AG10803 (cell line): ENCODE data around the gene SART1.

Experiments used
- DNase-seq: peaks from one replicate; pipeline ENCODE4 v3.0.0; 2010; ENCODE audit warnings: low read depth
- H3K4me3 ChIP-seq: 2 replicates; pipeline ENCODE4 v1.5.1; 2011; ENCODE audit warnings: mild to moderate bottlenecking, low read length, control low read depth
- CTCF ChIP-seq: conservative IDR thresholded peaks from 2 replicates; pipeline ENCODE4 v1.5.1; 2011; ENCODE audit warnings: mild to moderate bottlenecking, low read length, control low read depth, inconsistent platforms

The SART1 gene

DNA sequence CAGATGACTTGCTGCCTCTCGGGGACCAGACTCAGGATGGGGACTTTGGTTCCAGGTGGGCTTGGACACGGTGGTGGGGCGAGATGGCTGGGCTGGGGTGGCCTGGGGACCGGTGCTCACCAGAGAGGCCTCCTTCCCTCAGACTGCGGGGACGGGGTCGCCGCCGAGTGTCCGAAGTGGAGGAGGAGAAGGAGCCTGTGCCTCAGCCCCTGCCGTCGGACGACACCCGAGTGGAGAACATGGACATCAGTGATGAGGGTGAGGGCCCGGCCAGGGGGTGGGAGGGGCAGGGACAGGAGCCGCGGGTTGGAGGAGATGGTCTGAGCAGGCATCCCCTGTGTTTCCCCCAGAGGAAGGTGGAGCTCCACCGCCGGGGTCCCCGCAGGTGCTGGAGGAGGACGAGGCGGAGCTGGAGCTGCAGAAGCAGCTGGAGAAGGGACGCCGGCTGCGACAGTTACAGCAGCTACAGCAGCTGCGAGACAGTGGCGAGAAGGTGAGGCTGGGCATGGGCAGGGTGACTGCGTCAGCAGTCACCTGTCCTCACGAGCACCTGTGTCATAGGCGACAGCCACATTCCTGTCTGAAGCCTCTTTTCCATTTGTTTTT, 5.9 kb downstream of the SART1 start:
- no peak for DNase-seq
- no peak for TF ChIP-seq CTCF
- H3K4me3 ChIP-seq: no peak overlapping the region

DNA sequence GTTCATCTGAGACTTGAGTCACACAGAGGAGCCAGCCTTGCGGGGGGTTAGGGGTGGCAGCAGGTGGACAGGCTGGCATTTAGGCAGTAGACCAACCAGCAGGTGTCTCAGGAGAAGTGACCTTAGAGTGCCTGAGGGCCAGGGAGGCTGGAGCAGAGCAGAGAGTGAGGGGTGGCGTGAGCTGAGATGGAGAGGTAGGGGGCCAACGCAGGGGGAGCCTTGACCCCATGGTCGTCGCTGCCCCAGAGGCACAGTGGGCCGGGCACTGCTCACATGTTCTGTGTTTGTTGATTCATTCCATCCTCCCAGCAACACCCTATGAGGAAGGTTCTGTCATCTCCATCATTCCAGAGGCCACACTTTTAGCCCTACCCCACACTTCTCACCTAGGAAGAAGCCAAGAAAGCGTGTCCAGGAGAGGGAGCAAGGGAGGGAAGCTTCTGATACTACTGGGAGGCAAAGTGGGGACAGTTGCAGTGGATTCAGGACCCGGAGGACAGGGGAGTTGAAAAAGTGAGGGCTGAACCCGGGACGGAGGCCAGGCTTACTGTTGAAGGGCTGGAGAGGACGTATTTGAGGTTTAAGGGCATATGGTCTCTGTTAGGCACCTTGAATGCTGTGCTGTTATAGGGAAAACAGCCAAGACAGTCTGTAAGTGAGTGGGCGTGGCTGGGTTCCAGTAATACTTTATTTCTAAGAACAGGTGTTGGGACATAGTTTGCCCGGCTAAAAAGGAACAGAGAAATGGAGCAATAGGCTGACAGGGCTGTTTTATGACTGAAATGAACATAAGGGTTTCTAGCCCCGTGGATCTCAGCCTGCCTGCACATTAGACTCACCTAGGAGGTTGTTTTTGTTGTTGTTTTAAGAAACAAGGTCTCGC, 7.3 kb downstream of the SART1 start:
- no peak for DNase-seq
- TF ChIP-seq CTCF: no peak

DNA sequence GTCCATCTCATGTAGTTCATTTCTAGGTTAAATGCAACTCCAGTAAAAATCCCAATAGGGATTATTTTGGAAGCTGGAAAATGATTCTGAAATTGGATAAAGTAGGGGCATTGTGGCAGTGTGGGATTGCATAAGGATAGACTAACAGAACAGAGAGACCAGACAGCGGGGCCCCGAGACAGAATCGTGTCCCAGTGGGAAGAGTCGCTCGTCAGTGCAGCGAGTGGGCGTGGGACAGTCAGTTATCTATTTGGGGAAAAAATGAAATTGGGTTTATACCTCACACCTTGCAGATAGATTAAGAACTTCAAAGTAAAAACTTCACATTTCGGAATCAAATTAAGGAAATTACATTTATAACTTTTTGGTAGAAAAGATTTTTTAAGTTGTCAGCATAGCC, 10.6 kb downstream of the SART1 start:
- no peak for TF ChIP-seq CTCF
- no peak for DNase-seq
- H3K4me3 ChIP-seq: no peak overlapping the region

More for the DNA sequence above, 7.3 kb downstream of the SART1 start:
- H3K4me3 ChIP-seq: no peak overlapping the region

DNA sequence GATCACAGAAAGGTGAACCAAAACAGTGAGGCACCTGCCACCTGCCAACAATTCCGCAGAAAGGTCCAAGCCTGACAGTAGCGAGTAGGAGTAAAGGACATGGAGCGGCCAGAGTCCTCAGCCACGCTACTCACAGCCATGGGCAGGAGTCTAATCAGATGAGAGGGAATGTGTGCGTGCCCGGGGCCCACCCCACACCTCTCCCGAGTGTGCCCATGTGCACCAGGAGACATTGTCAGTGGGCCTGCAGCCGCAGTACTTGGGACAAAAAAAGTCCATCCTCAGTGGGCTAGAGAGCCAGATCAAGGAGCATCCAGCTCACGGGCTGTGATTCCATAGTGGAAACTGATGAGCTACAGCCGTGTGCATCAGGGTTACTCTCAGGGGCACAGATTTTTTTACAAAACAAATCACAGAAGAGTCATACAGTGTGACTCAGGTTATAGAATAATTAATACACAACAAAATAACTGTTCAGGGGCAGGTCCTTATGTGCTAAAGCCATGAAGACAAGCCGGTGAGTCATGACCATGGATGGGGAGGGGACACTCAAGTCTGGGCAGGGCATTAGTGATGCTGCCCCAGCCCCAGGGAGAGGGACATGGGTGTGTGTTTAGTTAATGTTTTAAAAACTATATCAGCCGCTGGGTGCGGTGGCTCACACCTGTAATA, 12.0 kb downstream of the SART1 start:
- DNase-seq: no peak

DNA sequence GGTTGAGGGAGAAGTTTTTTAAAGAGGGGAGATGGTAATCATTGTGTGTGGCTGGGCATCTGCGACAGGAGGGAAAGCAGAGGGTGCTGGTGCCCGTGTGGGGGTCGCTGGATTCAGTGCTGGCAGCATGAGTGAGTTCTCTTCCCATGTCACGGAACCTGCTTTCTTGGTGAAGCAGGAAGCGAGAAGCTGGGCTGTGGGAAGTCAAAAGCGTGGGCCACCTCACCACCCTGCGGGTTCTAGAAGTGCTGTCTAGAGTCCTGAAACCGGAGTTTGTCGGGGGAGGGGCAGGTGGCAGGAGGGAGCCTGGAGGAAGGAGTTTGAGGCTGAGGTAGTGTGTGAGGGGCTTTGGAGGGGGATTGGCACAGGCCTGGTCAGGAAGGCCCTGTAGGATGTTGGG, 14.2 kb downstream of the SART1 start:
- no peak for TF ChIP-seq CTCF
- no peak overlapping the region for H3K4me3 ChIP-seq
- no peak for DNase-seq

More for the DNA sequence above, 12.0 kb downstream of the SART1 start:
- no peak for TF ChIP-seq CTCF
- H3K4me3 ChIP-seq: no peak overlapping the region

- H3K4me3 ChIP-seq: no peak overlapping the region
- DNase-seq: no peak
- no peak for TF ChIP-seq CTCF
Measured at GRCh38 chr11:65976216-65977176, 15.0 kb downstream of the SART1 start.
